ENCODE measurements around the gene PLEKHM3. TPM values are rescaled to one million over a fixed set of nuclear protein-coding genes. Genes with fewer than 3 reads are reported as not detected.
A peak's percentile ranks its signal among the peaks of the same experiment; 100 is the strongest.

The PLEKHM3 gene
- total and polyA plus RNA-seq, 4 donors = 3.0 to 18.3 (median 5.5) TPM

DNA sequence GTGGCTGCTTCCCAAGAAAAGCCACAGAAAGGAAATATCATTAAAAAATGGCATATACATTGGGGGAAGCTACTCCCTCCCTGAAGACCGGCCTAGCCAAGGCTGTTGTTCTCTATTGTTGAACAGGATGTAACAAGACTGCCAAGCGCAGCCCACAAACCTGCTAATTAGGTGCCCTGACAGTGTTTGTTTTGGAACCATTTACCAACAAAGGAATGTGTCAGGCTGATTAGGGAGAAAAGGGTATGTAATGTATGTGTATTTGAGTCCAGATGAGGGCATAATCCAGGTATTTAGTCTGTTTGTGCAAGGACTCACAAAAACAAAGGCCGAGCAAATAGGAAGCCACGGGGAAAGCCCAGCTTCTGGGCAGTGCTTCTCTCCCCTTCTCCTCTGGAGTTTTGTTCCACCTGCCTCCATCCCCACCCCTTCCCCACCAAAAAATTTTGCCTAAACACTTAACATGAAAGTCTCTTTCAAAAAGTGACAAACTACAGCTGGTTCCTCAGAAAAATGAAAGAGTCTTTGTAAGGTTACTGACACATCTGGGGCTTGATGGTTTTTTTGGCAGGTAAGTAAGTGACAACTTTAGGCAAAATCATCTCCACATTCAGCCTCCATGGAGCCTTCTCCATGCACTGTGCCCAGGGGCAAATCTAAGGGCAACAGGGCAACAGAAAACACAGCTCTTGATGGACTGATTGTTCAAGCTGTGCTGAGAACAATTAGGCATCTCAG, 177.4 kb downstream of the PLEKHM3 start:
- H3K27ac ChIP-seq (ENCODE audit: low read depth in 1 of 2, low read length in 2 of 2) = peak overlapping the region; percentile 70 to 86
- no peak for DNase-seq (ENCODE audit: low spot score)
- H3K36me3 ChIP-seq (ENCODE audit: control insufficient read depth in 4 of 4, insufficient read depth in 3 of 4, low read depth in 1 of 4, low read length in 3 of 4) = no peaks in the 10 kb centered on the region
- TF ChIP-seq EGR1 (IDR thresholded peaks at IDR 0.05; ENCODE audit: low read depth in 2 of 2) = no peak
- TF ChIP-seq JUND (IDR thresholded peaks at IDR 0.05) = no peak
- TF ChIP-seq HNF4A (conservative IDR thresholded peaks at IDR 0.05) = peak in 1 of 2 donors; percentile 43
- no peak for TF ChIP-seq GABPA (IDR thresholded peaks at IDR 0.05 in 1 of 2, conservative IDR thresholded peaks at IDR 0.05 in 1 of 2)
- no peak for TF ChIP-seq RXRA (IDR thresholded peaks at IDR 0.05)
- TF ChIP-seq SP1 (IDR thresholded peaks at IDR 0.05) = peak; percentile 38
- peak; percentile 25 for TF ChIP-seq YY1 (IDR thresholded peaks at IDR 0.05)
- no peak for TF ChIP-seq NR2F2 (IDR thresholded peaks at IDR 0.05)
- H3K4me1 ChIP-seq (ENCODE audit: control insufficient read depth in 4 of 4, insufficient read depth in 4 of 4, low read length in 3 of 4) = peaks cover 0 to 39% (median 13%) of the 10 kb centered on the region in 4 donors
- 50% methylated on average over 4 of the region's 4 CpGs for WGBS
- H3K27me3 ChIP-seq (ENCODE audit: control insufficient read depth in 4 of 4, insufficient read depth in 4 of 4, low read length in 3 of 4) = no peaks in the 10 kb centered on the region
- no peak overlapping the region for H3K4me3 ChIP-seq (ENCODE audit: low read depth in 1 of 3, low read length in 3 of 3)
- peak overlapping the region in 1 of 2 donors; percentile 24 for H3K9ac ChIP-seq (ENCODE audit: low read depth in 1 of 2, low read length in 2 of 2)
- no peaks in the 10 kb centered on the region for H3K9me3 ChIP-seq (ENCODE audit: control insufficient read depth in 4 of 4, low read length in 3 of 4)

DNA sequence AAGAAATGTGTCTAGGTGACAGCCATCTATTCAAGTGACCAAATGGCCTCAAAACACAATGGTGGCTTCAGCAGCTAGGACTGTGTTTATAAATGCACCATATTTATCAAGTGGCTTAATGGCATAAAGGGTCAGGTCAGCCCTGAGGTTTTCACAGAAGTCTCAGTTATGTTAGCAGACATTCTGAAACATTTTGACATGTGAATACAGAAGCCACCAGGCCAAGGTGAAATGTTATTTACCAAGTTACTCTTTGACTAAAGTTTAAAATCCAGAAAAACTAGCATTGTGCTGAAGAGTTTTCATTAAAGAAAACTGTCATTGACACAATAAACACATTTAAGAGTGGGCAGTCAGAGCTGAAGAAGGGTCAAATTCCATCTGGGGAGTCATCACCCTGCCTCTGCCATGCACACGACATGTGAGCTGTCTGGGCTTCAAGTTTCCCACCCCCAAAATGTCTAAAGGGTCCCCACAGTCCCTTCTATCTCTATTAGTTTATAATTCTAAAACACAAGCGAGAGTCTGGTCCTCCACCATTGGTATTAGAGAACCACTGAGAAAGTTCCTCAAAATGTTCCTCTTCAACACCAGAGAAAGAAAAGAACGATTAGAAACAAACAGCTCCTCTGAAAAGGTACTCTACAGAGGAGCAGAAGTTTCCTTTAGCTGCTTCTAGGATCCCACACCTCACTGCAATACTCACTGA, 178.1 kb downstream of the PLEKHM3 start:
- Histone ChIP-seq H3K9me3 (ENCODE audit: control insufficient read depth in 4 of 4, low read length in 3 of 4) (no peaks in the 10 kb centered on the region), H3K36me3 (ENCODE audit: control insufficient read depth in 4 of 4, insufficient read depth in 3 of 4, low read depth in 1 of 4, low read length in 3 of 4) (no peaks in the 10 kb centered on the region), H3K4me1 (ENCODE audit: control insufficient read depth in 4 of 4, insufficient read depth in 4 of 4, low read length in 3 of 4) (peaks cover 0 to 43% (median 13%) of the 10 kb centered on the region in 4 donors), H3K4me3 (ENCODE audit: low read depth in 1 of 3, low read length in 3 of 3) (no peak overlapping the region), H3K9ac (ENCODE audit: low read depth in 1 of 2, low read length in 2 of 2) (peak overlapping the region in 1 of 2 donors; percentile 24), H3K27me3 (ENCODE audit: control insufficient read depth in 4 of 4, insufficient read depth in 4 of 4, low read length in 3 of 4) (no peaks in the 10 kb centered on the region), H3K27ac (ENCODE audit: low read depth in 1 of 2, low read length in 2 of 2) (peak overlapping the region; percentile 70 to 86)
- DNase-seq (ENCODE audit: low spot score) = no peak
- TF ChIP-seq SP1 (IDR thresholded peaks at IDR 0.05) (peak; percentile 22), MAX (IDR thresholded peaks at IDR 0.05) (no peak), RAD21 (IDR thresholded peaks at IDR 0.05) (peak in 1 of 2 donors; percentile 25), NR2F2 (IDR thresholded peaks at IDR 0.05) (no peak), EGR1 (IDR thresholded peaks at IDR 0.05; ENCODE audit: low read depth in 2 of 2) (no peak), GABPA (IDR thresholded peaks at IDR 0.05 in 1 of 2, conservative IDR thresholded peaks at IDR 0.05 in 1 of 2) (no peak), JUND (IDR thresholded peaks at IDR 0.05) (peak in 1 of 2 donors; percentile 31), HNF4G (IDR thresholded peaks at IDR 0.05) (peak; percentile 17), RXRA (IDR thresholded peaks at IDR 0.05) (peak; percentile 45 to 52), FOXA1 (IDR thresholded peaks at IDR 0.05) (no peak), YY1 (IDR thresholded peaks at IDR 0.05) (peak; percentile 9), REST (IDR thresholded peaks at IDR 0.05) (peak; percentile 28), FOXA2 (IDR thresholded peaks at IDR 0.05) (no peak), ATF3 (IDR thresholded peaks at IDR 0.05) (no peak), TAF1 (conservative IDR thresholded peaks at IDR 0.05) (no peak), HNF4A (conservative IDR thresholded peaks at IDR 0.05) (peak; percentile 71 to 72)
- TF ChIP-seq, protein P1, sequence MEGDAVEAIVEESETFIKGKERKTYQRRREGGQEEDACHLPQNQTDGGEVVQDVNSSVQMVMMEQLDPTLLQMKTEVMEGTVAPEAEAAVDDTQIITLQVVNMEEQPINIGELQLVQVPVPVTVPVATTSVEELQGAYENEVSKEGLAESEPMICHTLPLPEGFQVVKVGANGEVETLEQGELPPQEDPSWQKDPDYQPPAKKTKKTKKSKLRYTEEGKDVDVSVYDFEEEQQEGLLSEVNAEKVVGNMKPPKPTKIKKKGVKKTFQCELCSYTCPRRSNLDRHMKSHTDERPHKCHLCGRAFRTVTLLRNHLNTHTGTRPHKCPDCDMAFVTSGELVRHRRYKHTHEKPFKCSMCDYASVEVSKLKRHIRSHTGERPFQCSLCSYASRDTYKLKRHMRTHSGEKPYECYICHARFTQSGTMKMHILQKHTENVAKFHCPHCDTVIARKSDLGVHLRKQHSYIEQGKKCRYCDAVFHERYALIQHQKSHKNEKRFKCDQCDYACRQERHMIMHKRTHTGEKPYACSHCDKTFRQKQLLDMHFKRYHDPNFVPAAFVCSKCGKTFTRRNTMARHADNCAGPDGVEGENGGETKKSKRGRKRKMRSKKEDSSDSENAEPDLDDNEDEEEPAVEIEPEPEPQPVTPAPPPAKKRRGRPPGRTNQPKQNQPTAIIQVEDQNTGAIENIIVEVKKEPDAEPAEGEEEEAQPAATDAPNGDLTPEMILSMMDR (IDR thresholded peaks at IDR 0.05; ENCODE audit: low read depth, low read length, missing input control) = no peak
- TF ChIP-seq, protein P2, sequence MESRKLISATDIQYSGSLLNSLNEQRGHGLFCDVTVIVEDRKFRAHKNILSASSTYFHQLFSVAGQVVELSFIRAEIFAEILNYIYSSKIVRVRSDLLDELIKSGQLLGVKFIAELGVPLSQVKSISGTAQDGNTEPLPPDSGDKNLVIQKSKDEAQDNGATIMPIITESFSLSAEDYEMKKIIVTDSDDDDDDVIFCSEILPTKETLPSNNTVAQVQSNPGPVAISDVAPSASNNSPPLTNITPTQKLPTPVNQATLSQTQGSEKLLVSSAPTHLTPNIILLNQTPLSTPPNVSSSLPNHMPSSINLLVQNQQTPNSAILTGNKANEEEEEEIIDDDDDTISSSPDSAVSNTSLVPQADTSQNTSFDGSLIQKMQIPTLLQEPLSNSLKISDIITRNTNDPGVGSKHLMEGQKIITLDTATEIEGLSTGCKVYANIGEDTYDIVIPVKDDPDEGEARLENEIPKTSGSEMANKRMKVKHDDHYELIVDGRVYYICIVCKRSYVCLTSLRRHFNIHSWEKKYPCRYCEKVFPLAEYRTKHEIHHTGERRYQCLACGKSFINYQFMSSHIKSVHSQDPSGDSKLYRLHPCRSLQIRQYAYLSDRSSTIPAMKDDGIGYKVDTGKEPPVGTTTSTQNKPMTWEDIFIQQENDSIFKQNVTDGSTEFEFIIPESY (IDR thresholded peaks at IDR 0.05) = no peak
- 48% methylated on average over 3 of the region's 3 CpGs for WGBS

All from liver (tissue), 9 donors.